DND-41 (cell line): ENCODE measurements around the gene SLC10A3.

Experiments used
- CTCF ChIP-seq: IDR thresholded peaks from 2 replicates; pipeline ENCODE4 v1.5.1; 2012; ENCODE audit warnings: borderline replicate concordance, low read length, moderate library complexity, mild to moderate bottlenecking; ENCODE audit not compliant: poor library complexity, severe bottlenecking; ENCODE audit errors: extremely low read depth
- EZH2 ChIP-seq: IDR thresholded peaks from 3 replicates; pipeline ENCODE4 v1.6.1; 2012; ENCODE audit warnings: borderline replicate concordance, low read depth, mild to moderate bottlenecking, moderate library complexity, low read length, inconsistent platforms; ENCODE audit not compliant: severe bottlenecking

DNA sequence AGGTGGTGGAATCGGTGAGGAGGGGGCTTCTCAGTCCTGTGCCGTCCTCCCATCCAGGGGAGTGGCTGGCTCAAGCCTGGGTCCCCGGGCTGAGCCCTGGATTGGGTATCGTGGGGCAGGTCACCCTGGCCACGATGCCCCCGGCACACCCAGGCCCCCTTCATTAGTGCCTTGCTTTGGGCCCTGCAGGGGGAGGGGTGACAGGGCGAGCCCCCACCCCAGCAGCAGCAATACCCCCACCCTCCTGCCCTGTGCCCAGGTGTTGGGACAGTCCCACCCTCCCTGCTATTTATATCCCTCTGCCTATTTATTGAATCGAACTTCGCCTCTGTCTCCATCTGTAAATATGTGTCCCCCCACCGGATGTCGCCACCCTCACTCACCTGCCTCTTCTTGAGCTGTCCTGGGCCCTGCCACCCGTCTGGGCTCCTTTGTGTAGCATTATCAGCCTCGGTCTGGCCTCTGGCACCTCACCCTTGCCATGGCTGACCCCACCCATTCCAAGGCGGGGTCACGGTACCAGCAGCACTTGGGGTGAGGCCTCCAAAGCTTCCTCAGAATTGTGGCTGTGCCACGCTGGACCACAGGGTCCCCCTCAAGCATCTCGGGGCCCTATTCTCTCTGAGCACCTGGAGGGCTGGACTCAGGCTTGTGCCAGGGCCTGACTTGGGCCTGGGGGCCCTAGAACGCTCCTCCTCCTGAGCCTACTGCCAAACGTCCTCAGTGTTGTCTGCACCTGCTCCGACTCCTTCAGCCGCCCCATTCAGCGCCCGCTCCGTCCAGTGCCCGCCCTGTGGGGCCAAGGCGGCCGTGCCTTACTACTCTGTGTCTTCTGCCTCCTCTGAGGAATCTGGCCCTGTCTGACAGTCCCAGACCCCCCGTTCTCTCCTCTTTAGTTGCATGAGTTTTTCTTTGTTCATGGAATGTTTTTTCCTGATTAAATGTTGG is 17.5 kb downstream of the SLC10A3 start:
- TF ChIP-seq EZH2, result no peak
- TF ChIP-seq CTCF, result no peak
